Measurements from ENCODE around the gene TMEM127. TPM values are rescaled to one million over a fixed set of nuclear protein-coding genes. Genes with fewer than 3 reads are reported as not detected.
A peak's percentile ranks its signal among the peaks of the same experiment; 100 is the strongest.

TMEM127 gene
- total and polyA plus RNA-seq, 11 donors = 18.6 to 134 (median 103) TPM

DNA sequence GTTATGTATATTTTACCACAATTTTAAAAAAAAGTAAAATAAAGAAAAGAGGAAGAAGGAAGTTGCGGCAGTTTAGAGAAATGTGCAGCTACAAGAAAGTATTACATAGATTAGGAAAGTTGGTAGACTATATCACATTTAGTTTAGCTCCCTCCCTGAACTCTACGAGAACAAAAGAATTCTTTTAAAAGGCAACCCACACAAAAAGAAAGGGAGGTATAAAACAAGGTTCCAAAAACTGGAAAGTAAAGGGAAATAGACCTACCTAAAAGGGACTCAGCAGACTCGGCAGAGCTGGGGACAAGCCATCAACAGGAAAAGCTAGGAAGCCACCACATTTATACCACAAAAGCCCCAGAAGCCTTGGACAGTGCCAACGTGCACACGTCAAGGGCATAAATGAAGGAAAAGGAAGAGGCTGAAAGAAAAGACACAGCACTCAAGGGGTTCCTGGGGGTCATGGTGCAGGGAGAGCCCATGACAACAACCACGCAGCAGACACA, 9.1 kb downstream of the TMEM127 start:
- Histone ChIP-seq H3K4me3 (peak overlapping the region in 1 of 12 donors; percentile 19), H3K9me3 (no peaks in the 10 kb centered on the region), H3K27me3 (no peaks in the 10 kb centered on the region), H3K36me3 (peaks cover 0 to 64% (median 57%) of the 10 kb centered on the region in 9 donors), H3K27ac (peak overlapping the region; percentile 62 to 96 (median 92)), H3K4me1 (peaks cover 37 to 100% (median 92%) of the 10 kb centered on the region in 12 donors)
- TF ChIP-seq POLR2A (IDR thresholded peaks at IDR 0.05) (no peak), CTCF (IDR thresholded peaks at IDR 0.05) (no peak)
- 56 to 65% (median 60%) methylated on average over 6 of the region's 6 CpGs for WGBS, 4 donors
- DNase-seq (no peak), ATAC-seq (no peak)
- intact Hi-C loops (cut with DNase I) = no loop called here

- peak in 4 of 5 donors; percentile 50 to 65 (median 58) for DNase-seq
- H3K4me1 ChIP-seq = peaks cover 20 to 100% (median 90%) of the 10 kb centered on the region in 12 donors
- peak in 3 of 4 donors; percentile 4 to 42 (median 21) for ATAC-seq
- 44 to 56% (median 51%) methylated on average over 11 of the region's 11 CpGs for WGBS, 4 donors
- no peaks in the 10 kb centered on the region for H3K27me3 ChIP-seq
- no peaks in the 10 kb centered on the region for H3K9me3 ChIP-seq
- peaks cover 0 to 65% (median 53%) of the 10 kb centered on the region in 9 donors for H3K36me3 ChIP-seq
- TF ChIP-seq CTCF (IDR thresholded peaks at IDR 0.05) = no peak
- TF ChIP-seq POLR2A (IDR thresholded peaks at IDR 0.05) = no peak
- peak overlapping the region; percentile 35 to 96 (median 75) for H3K27ac ChIP-seq
- peak overlapping the region in 1 of 12 donors; percentile 12 for H3K4me3 ChIP-seq
- intact Hi-C loops (cut with DNase I) = loop anchor here in 4 of 10 donors (5.0 kb wide), 2 partner anchors 42 to 47 kb away; partner anchors contain the start of gene STARD7 (in 3 of the 4)
Observed at GRCh38 chr2:96254571-96254970, 11.2 kb downstream of the TMEM127 start.

- Histone ChIP-seq H3K4me1 (peaks cover 7 to 92% (median 79%) of the 10 kb centered on the region in 12 donors), H3K36me3 (peaks cover 0 to 58% (median 51%) of the 10 kb centered on the region in 9 donors), H3K4me3 (no peak overlapping the region), H3K27me3 (no peaks in the 10 kb centered on the region), H3K27ac (peak overlapping the region in 11 of 12 donors; percentile 41 to 96 (median 71)), H3K9me3 (no peaks in the 10 kb centered on the region)
- ATAC-seq = peak in 3 of 4 donors; percentile 14 to 34 (median 26)
- intact Hi-C loops (cut with DNase I) = loop anchor here in 4 of 10 donors (5.0 kb wide), 2 partner anchors 41 to 46 kb away; partner anchors contain the start of gene STARD7 (in 3 of the 4)
- DNase-seq = no peak
- TF ChIP-seq POLR2A (IDR thresholded peaks at IDR 0.05) = no peak
- peak in 5 of 12 donors; percentile 2 to 43 (median 23) for TF ChIP-seq CTCF (IDR thresholded peaks at IDR 0.05)
- 69 to 78% (median 73%) methylated on average over 7 of the region's 7 CpGs for WGBS, 4 donors
Observed at GRCh38 chr2:96253006-96253405, 12.8 kb downstream of the TMEM127 start.

DNA sequence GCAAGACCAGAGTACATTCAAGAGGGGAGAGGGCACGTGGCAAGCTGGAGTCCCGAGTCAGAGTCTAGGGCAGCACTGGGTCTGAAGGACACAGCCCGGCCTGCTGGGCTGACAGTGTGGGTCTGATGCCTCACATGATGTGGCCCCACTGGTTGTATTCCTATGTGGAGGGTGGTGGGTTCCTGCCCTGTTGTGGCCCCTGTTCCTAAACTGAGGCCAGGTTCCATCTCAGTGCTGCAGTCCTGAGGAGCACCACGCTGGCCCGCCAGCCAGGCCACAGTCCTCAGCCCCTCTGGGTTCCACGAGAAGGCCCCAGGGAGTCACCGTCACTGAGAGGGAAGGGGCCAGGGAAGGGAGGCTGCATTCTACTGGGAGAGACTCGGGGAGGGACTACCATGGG, 13.3 kb downstream of the TMEM127 start:
- Histone ChIP-seq H3K4me1 (peaks cover 3 to 91% (median 75%) of the 10 kb centered on the region in 12 donors), H3K36me3 (peaks cover 0 to 58% (median 51%) of the 10 kb centered on the region in 9 donors)
- 68 to 77% (median 74%) methylated on average over 8 of the region's 8 CpGs for WGBS, 4 donors

More for the DNA sequence above, 13.3 kb downstream of the TMEM127 start:
- DNase-seq (no peak), ATAC-seq (peak in 1 of 4 donors; percentile 2)
- H3K27me3 ChIP-seq = no peaks in the 10 kb centered on the region
- peak overlapping the region in 11 of 12 donors; percentile 59 to 96 (median 71) for H3K27ac ChIP-seq
- no peak overlapping the region for H3K4me3 ChIP-seq
- H3K9me3 ChIP-seq = no peaks in the 10 kb centered on the region
- peak in 1 of 12 donors; percentile 3 for TF ChIP-seq CTCF (IDR thresholded peaks at IDR 0.05)
- no peak for TF ChIP-seq POLR2A (IDR thresholded peaks at IDR 0.05)
- intact Hi-C loops (cut with DNase I) = loop anchor here in 4 of 10 donors (5.0 kb wide), 2 partner anchors 40 to 45 kb away; partner anchors contain the start of gene STARD7 (in 3 of the 4)

Data from heart left ventricle (tissue), 16 donors.